ENCODE measurements around the gene SNRNP200.

SNRNP200 gene

DNA sequence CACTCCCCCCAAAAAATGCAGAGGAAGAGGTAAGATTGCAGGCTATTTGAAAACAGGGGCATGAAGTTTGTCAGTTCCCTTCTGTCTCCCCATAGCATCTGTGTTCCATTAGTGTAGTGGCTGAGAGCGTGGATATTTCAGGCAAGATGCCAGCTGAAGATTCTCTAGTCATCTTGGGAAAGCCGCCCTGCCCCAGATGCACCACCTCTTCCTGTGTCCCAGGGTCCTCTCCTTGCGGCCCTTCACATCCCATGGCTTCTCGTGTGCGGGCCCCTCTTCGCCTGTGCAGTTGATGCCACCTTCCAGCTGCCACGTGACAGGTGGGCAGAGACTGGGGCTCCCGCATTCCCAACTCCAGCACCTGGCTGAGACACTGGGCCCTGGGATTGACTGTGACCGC lies 55.7 kb downstream of the SNRNP200 start:
- no peak for DNase-seq

DNA sequence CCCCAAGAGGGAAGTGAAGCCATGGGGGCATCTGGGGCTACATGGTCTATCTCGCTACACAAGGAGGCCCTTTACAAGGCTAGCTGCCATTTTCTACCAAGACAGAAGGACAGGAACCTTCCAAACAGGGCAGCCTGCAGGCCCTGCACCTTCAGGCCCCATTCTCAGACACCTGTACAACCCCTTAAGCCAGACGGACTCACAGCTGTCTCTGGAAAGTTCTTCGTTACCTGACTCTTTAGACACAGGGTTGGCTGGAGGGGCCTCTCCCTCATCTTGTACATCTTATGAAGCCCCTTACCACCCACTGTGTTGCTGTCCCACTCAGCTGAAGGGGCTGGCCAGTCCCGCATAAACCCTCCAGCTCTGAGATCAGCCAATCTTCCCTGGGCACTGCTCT lies 56.7 kb downstream of the SNRNP200 start:
- no peak for DNase-seq

DNA sequence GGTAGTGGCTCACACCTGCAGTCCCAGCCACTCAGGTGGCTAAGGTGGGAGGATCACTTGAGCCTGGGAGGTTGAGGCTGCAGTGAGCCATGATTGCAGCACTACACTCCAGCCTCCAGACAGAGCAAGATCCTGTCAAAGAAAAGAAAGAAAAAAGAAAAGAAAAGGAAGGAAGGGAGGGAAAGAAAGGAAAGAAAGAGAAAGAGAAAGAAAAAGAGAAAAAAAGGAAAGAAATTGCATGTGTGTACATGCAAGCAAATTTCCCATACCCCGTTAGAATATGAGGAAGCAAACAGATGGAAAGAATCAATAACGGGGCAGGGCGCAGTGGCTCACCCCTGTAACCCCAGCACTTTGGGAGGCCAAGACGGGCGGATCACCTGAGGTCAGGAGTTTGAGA lies 57.5 kb downstream of the SNRNP200 start:
- DNase-seq, result no peak

DNA sequence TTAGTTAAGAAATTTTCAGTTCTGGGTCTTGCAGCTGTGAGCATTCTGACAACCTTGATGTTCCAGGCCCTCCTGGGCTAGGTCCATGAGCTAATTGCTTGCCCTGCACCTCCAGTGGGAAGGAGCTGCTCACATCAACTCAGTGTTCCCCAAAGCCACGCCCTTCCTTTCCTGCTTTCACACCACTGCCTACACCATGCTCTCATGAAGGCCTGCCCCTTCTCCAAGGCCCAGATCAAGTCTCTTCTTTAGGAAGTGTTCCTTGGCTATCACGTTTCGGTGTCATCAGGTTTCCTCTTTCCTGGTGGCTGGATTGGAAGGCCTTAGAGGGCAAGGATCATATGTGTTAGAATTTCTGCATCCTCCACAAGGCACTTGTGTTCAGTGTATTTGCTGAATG lies 58.3 kb downstream of the SNRNP200 start:
- DNase-seq, result peak; percentile 77 to 87 (median 87)

DNA sequence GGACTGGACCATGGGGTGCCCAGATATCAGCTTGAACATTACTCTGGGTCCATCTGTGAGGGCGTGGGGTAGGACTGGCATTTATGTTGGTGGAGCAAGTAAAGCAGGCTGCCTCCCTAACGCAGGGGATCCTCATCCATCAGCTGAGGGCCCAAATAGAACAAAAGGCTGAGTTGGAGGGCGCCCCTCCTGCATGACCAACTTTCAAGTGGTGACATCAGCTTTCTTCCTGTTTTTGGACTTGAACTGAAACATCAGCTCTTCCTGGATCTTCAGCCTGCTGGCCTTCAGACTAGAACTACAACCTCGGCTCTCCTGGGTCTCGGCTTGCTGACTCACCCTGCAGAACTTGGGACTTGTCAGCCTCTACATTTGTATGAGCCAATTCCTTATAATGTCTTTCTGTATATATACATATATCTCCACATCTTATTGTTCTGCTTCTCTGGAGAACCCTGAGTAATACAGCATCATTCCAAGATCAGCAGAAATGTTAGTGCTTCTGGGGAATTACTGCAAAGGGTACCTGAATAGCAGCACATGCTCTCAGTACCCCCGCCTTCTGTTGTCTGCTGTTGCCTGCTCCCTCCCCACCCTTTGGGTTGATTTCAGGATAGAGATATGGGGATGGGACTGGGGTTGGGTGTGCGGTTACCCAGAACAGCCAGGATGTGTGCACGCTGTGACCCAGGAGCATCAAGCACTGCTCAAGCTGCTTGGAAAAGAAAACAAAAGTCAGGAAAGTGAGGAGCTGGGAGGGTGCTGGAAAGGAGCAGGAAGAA lies 59.5 kb downstream of the SNRNP200 start:
- DNase-seq, result peak; percentile 89 to 98 (median 94)

DNA sequence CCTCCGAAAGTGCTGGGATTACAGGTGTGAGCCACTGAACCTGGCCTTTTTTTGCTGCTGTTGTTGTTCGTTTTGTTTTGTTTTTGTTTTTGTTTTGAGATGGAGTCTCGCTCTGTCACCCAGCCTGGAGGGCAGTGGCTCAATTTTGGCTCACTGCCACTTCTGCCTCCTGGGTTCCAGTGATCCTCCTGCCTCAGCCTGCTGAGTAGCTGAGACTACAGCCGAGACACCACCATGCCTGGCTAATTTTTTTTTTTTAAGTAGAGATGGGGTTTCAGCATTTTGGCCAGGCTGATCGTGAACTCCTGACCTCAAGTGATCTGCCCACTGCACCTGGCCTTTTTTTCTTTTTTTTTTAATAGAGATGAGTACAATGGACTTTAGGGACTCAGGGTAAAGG lies 61.5 kb downstream of the SNRNP200 start:
- no peak for DNase-seq

DNA sequence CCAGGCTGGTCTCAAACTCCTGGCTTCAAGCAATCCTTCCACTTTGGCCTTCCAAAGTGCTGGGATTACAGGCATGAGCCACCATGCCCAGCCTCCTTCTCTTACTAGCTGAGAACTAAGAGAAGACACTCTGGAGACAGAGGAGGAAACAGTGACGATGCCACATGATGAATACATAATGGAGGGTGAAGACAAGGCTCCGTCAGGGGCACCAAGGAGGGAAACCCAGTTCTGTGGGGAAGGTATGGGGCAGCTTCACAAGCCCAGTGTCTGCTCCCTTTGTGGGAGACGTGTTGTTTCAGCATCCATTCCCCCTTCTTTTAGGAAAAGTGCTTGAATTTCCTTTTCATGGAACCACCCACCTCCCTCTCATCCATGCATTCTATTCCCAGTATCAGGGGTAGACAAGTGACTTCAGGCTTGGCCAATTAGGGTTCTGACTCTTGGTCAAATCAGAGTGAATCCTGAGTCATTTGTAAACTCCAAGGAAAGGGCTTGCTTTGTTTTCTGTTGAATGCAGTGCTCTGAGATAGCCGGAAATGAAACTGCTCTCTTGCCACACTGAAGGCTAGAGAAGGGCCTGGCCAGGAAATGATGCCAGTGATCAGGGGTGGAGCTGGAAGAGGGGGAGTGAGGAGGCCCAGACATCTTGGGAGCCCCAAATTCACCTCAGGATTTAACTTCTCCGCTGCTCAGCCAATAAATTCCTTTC lies 63.3 kb downstream of the SNRNP200 start:
- peak; percentile 85 to 94 (median 92) for DNase-seq

DNA sequence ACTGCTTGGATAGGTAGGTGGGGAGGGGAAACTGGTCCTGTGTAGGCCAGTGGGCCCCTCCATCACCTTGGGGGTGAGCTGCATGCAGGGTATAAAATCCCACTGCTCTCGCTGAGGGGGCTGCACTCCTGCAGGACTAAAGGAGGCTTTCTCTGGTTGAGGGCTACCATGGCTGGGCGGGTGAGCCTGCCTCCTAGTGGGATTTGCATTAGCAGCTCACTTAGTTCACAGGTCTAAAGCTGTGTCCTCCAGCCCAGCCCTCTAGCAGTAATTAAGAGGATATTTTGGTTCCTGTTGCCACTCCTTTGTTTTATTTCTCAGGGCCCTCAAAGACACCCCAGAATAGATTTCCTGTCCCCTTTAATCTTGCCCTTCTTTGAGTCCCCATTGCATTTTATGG lies 64.1 kb downstream of the SNRNP200 start:
- DNase-seq, result peak in 1 of 4 experiments; percentile 20

DNA sequence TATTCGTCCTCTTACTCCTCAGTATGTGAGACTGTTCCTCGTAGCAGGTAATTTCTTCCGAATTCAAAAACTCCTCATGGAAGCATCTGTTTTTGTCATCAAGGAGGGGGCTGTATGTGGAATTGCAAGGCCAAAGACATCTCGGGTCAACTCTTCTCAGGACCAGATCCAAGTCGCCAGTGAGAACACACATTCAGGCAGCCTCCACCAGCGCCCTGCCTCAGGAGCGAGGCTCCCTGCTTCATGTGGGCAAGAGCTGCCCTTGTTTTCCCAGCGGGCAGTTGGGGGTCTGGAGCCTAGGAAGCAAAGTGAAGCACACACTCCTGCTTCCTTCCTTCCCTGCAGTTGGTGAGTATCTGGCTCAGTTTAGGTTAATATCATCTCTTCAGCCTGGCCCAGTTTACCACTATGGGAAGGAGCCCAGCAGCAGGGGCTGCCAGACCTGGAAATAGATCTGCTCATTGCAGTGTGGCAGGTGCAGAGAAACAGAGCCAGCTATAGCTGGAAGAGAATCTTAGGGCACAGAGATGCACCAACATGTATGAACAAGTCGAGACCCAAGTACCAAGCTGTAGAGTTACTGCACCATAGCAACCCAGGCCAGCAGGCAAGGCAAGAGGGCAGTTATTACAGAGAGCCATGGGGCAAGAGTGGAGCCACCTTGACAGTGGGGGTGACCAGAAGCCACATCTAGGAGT lies 64.9 kb downstream of the SNRNP200 start:
- DNase-seq, result peak in 1 of 4 experiments; percentile 21

DNA sequence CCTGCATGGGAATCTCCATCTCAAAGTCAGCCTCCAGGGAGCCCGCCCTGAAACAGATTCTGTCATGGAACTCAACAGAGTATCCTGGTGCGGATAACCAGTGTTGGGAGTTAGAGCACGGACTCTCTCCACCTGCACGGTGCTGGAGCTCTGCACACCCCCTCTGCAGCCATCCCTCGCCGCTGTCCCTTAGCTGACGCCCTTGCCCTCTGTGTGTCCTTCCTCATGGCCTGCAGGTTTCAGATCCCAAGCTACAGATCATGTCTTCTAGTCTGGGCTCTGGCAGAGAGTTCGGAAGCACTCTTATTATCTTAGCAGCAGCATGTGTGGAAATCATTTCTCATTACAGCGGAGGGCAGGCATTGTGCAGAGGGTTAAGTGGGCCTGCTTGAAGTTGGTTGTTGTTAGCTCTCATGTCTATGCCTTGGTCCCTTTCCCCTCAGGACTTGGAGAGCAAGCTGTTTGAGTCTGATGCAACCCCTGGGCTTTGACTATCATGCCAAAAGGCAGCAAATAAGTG lies 65.5 kb downstream of the SNRNP200 start:
- no peak for DNase-seq

DNA sequence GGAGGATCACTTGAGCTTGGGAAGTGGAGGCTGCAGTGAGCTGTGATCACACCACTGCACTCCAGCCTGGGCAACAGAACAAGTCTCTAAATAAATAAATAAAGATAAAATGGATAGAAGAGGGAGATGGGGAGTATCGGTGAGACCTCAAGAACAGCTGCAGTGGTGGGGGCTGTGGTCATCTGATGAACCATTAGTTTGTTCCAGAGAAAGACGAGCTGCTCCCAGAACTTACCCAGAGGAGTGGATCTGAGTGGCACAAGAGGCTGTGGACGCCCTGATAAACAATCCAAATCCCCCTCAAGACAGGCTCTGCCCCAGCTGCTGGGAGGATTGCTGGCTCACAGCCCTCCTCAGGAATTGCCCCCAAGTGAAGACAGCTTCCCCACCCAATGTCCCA lies 66.3 kb downstream of the SNRNP200 start:
- DNase-seq, result no peak

DNA sequence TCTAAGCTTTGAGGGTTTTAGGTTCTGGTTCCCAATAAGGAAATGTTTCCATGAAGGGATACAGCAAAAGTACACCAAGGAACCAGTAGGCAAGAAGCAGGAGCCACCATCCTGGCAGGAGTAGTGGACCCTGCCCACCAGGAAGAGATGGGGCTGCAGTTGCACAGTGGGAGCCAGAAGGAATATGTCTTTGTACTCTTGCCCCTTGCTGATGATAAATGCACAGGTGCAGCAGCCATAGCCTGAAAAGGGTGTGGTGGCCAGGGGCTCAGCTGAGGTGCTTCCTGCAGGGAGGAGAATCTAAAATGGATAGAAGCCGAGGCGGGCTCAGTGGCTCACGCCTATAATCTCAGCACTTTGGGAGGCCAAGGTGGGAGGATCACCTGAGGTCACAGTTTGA lies 67.1 kb downstream of the SNRNP200 start:
- no peak for DNase-seq

DNA sequence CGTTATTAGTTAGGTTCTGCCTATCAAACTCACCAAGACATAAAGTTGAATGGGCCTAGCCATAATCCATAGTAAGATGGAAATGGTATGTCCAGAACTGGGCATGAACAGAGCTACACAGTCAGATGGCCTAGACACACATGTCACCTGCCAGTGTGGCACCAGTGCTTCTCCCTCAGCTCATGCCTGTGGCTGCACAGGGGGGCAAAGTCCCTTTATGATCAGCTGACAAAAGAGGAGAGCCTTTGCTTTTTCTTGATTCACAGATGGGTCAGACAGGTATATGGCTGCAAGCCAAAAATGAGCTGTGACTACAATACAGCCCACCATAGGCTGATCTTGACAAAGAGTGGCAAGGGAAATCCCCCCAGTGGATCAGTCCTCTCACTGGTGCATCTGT lies 68.5 kb downstream of the SNRNP200 start:
- DNase-seq, result no peak

DNA sequence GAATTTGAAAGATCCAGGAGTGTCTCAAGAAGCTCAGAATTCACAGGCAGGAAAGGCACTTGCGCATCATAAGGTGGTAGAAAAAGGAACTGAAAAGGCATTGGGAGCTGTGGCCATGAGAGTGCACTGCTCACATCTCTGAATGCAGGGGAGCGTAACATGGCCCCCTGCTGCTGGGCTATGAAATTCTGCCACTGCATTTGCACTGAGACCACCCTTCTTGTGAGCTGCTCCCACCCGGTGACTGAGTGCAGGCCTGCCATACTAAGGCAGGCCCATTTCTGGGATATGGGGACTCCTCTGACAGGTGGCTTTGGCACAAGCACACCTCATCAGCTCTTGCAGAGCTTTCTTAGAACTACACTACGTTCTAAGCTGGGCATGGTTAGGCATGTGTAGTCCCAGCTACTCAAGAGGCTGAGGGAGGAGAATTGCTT lies 71.4 kb downstream of the SNRNP200 start:
- peak in 3 of 4 experiments; percentile 34 to 44 (median 35) for DNase-seq

DNA sequence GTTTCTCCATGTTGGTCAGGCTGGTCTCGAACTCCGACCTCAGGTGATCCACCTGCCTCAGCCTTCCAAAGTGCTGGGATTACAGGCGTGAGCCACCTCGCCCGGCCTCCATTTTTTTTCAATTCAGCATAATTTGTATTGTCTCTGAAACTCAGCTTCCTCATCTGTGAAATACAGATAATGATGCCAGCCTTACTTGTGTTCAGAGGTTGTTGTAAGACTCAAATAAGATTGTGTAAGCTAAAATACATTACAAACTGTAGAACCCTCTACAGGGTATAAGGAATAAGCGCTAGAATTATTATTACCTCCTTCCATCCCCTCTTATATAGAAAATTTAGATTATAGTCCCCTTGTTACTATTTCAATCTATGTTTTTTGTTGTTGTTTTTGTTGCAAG lies 71.9 kb downstream of the SNRNP200 start:
- peak in 2 of 4 experiments; percentile 64 for DNase-seq

DNA sequence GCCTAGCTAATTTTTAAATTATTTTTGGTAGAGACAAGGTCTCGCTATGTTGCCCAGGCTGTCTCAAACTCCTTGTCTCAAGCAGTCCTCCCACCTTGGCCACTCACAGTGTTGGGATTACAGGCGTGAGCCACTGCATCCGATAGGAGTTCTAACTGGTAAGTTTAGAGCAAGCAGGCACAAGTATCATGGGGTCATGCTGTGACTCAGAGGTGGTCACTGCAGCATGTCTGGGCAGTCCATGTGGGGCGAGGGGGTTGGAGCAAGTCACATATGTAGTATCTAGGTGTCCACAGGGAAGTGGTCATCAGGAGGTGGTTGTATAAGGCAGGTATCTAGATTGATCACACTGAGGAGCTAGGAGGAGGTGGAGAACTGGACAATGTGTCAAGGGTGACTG lies 74.0 kb downstream of the SNRNP200 start:
- DNase-seq, result no peak

DNA sequence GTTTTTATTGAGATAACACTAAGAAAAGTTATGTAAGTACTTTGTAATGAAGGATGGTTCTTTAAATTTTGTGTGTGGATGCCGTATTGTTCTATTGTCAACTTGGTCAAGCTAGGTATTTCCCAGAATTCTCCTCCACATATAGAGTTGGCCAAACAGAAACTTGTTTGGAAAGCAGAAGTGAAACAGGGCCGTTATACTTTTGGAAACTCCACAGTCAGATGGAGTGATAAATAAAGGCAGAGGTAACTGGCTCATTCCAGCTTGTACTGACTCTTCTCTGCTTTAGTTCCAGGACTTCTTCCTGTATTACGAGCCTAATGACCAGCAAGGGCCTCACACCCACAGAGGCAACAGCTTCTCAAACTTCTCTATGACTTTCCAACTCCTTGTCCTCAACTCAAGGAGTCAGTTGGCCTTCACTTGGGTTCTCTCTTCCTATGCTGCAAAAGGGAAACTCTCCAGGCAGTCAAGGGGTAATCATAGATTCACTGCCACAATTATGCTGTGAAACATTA lies 80.3 kb downstream of the SNRNP200 start:
- DNase-seq, result peak; percentile 54 to 76 (median 66)

Measured in suppressor macrophage (primary cell).